Nephron (organoid): ENCODE measurements around the gene BRIX1.

Source experiments
- H3K27ac Mint-ChIP-seq, 3 experiments: 2 replicates each; pipeline ENCODE4 v1.8.0; 2020; ENCODE audit warnings: mixed read lengths in 3 of 3, mild to moderate bottlenecking in 2 of 3, moderate library complexity in 1 of 3
- H3K27me3 Mint-ChIP-seq: 2 replicates; pipeline ENCODE4 v1.8.0; 2021; ENCODE audit warnings: low read depth, mild to moderate bottlenecking, moderate library complexity, mixed read lengths
- H3K36me3 Mint-ChIP-seq: 2 replicates; pipeline ENCODE4 v1.8.0; 2020; ENCODE audit warnings: low read depth, mixed read lengths
- H3K4me1 Mint-ChIP-seq: 2 replicates; pipeline ENCODE4 v1.8.0; 2020; ENCODE audit warnings: mixed read lengths
- H3K4me3 Mint-ChIP-seq, 3 experiments: 2 replicates each; pipeline ENCODE4 v1.8.0; 2020; ENCODE audit warnings: mild to moderate bottlenecking in 3 of 3, mixed read lengths in 3 of 3, moderate library complexity in 2 of 3
- H3K9me3 Mint-ChIP-seq: 2 replicates; pipeline ENCODE4 v1.8.0; 2020; ENCODE audit warnings: mixed read lengths
- TF ChIP-seq, protein P1 (sequence below), 3 experiments: fragments of 200-600 bp; sonication (generic); IDR thresholded peaks; one replicate each; pipeline ENCODE4 v1.5.0; 2021; ENCODE audit warnings: antibody characterized with exemption in 3 of 3; ENCODE audit not compliant: unreplicated experiment in 3 of 3

The BRIX1 gene

DNA sequence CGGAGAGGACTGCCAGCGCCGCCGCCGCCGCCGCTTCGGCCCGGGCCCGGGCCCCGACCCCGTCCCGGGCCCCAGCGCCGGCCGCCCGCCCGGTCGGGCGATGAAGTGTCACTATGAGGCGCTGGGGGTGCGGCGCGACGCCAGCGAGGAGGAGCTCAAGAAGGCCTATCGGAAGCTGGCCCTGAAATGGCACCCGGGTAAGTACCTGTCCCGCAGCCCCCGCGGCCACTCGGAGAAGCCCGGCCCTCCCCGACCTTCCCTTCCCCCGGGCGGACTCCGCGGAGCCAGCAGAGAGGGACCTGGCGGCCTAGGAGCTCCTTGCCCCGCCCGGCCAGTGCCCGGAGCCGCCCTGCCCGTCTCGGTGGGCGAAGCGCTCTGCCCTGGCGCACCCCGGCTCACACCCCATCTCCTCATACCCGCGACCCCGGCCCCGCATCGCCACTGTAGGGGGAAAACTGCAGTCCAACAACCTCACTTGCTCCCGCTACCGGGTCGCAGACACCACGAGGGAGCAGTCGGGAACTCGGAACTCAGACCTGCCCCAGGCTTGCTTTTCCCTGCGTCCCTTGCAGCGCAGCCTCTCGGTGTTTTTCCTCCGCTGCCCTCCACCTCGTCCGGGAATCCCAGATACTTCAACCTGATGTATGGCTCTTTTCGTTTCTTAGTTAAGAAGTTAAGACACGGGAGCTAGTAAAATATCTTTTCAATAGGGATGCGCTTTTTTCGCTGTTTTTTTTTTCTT is 14.4 kb downstream of the BRIX1 start:
- Mint-ChIP-seq H3K27ac (peak overlapping the region; percentile 71 to 97 (median 88)), H3K4me3 (peak overlapping the region; percentile 94 to 98 (median 96)), H3K4me1 (peaks cover 24% of the 10 kb centered on the region), H3K9me3 (no peaks in the 10 kb centered on the region), H3K27me3 (no peaks in the 10 kb centered on the region), H3K36me3 (peaks cover 31% of the 10 kb centered on the region)
- TF ChIP-seq, protein P1, sequence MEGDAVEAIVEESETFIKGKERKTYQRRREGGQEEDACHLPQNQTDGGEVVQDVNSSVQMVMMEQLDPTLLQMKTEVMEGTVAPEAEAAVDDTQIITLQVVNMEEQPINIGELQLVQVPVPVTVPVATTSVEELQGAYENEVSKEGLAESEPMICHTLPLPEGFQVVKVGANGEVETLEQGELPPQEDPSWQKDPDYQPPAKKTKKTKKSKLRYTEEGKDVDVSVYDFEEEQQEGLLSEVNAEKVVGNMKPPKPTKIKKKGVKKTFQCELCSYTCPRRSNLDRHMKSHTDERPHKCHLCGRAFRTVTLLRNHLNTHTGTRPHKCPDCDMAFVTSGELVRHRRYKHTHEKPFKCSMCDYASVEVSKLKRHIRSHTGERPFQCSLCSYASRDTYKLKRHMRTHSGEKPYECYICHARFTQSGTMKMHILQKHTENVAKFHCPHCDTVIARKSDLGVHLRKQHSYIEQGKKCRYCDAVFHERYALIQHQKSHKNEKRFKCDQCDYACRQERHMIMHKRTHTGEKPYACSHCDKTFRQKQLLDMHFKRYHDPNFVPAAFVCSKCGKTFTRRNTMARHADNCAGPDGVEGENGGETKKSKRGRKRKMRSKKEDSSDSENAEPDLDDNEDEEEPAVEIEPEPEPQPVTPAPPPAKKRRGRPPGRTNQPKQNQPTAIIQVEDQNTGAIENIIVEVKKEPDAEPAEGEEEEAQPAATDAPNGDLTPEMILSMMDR (IDR thresholded peaks at IDR 0.05; ENCODE audit: unreplicated experiment in 3 of 3): no peak

DNA sequence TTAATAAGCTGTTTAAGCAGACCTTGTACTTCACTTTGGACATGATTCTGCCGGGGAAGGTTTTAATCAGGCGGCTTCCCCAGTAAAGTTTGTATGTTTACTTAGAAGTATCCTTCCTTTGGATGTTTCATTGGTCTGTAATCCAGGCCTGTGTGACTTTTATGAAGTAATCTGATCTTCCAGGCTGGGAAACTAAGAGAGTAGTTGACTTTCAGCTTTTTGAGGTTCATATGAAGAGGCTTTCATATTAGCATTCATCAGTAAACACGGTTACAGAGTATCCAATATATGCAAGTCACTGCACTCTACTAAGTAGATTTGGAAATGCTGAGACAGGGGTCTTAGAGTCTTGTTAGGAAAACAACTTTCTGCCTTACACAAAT is 14.9 kb downstream of the BRIX1 start:
- Mint-ChIP-seq H3K9me3 (no peaks in the 10 kb centered on the region), H3K27ac (peak overlapping the region; percentile 71 to 97 (median 88)), H3K27me3 (no peaks in the 10 kb centered on the region), H3K4me3 (peak overlapping the region; percentile 94 to 98 (median 96)), H3K36me3 (peaks cover 30% of the 10 kb centered on the region), H3K4me1 (peaks cover 24% of the 10 kb centered on the region)
- TF ChIP-seq, protein P1 (IDR thresholded peaks at IDR 0.05; ENCODE audit: unreplicated experiment in 3 of 3): no peak

DNA sequence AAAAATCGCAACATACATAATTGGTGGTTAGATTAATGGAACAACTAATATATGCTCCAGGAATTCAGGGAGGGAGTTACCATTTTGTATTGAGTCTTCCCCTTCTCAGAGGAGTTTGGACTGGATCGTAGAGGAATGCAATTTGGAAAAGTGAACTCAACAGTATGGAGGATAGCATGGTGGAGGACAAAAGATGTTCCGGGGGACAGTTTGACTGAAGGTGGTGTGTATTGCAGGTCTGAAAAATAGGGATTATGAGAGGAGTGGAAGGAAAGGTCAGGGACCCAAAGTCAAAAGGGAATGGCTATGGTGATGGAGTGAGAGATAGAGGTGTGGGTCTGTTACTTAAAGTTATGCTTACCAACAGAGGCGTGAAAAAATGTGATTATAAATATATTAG is 15.4 kb downstream of the BRIX1 start:
- Mint-ChIP-seq H3K27me3 (no peaks in the 10 kb centered on the region), H3K27ac (peak overlapping the region; percentile 71 to 97 (median 88)), H3K4me1 (peaks cover 24% of the 10 kb centered on the region), H3K36me3 (peaks cover 29% of the 10 kb centered on the region), H3K9me3 (no peaks in the 10 kb centered on the region), H3K4me3 (peak overlapping the region; percentile 94 to 98 (median 96))
- TF ChIP-seq, protein P1 (IDR thresholded peaks at IDR 0.05; ENCODE audit: unreplicated experiment in 3 of 3): no peak

DNA sequence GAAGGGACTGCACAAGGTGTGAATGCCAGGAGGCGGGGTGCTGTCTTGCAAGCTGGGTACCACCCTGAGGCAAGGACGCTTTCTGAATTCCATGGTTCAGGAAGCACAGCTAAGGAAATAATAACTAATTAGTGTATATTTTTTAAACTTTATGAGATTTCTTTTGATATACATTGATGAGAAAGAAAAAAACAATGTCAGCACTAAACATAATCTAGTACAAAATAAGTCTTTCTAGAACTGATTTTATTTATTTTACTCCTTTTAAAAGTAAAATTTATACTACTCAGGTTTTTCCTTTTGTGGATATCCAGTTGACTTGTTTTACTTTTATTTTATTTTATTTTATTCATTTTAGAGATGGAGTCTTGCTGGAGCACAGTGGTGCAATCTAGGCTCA is 17.4 kb downstream of the BRIX1 start:
- TF ChIP-seq, protein P1 (IDR thresholded peaks at IDR 0.05; ENCODE audit: unreplicated experiment in 3 of 3): no peak
- Mint-ChIP-seq H3K36me3 (peaks cover 32% of the 10 kb centered on the region), H3K27ac (no peak overlapping the region), H3K4me1 (peaks cover 24% of the 10 kb centered on the region), H3K27me3 (no peaks in the 10 kb centered on the region), H3K4me3 (no peak overlapping the region), H3K9me3 (no peaks in the 10 kb centered on the region)

DNA sequence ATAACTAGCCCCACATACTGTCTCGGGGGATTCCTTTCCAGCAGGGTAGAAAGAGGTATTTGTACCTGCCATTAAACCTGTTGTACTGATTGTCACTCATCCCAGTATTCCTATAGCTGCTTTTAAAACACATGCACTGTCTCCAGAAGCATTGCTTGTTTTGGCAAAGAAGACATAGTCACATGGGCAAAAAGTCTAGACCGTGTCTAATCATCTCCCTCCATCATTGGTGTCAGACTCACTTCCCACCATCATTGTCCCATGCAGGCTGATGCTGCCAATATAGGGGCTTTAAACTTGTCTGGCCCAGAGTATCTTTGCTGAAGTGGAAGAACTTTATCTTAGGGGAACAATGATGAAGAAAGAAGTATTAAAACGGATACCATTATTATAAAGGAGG is 26.4 kb downstream of the BRIX1 start:
- H3K4me1 Mint-ChIP-seq: no peaks in the 10 kb centered on the region
- H3K27me3 Mint-ChIP-seq: no peaks in the 10 kb centered on the region
- TF ChIP-seq, protein P1 (IDR thresholded peaks at IDR 0.05; ENCODE audit: unreplicated experiment in 3 of 3): no peak
- no peaks in the 10 kb centered on the region for H3K9me3 Mint-ChIP-seq
- no peak overlapping the region for H3K4me3 Mint-ChIP-seq
- no peak overlapping the region for H3K27ac Mint-ChIP-seq
- H3K36me3 Mint-ChIP-seq: peaks cover 63% of the 10 kb centered on the region

DNA sequence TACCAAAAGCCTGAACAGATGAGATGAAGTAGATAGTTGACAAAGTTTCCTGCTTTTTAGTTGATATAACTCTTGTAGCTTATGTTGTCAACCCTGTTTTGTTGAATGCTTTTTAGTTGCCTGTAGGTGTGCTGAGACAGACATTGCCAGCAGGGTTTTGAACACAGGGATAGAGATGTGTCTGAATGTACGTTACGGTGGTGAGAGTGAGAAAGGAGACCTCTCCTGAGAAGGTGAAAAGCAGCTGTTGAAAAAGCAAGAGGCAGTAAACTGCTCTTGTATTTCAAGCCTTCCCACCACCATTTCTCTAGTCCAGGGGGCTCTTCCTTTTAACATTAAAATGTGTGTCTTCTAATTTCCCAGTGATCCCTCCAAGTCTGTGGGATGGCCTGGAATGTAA is 28.5 kb downstream of the BRIX1 start:
- peak overlapping the region in 1 of 3 experiments; percentile 21 for H3K27ac Mint-ChIP-seq
- TF ChIP-seq, protein P1 (IDR thresholded peaks at IDR 0.05; ENCODE audit: unreplicated experiment in 3 of 3): no peak
- no peaks in the 10 kb centered on the region for H3K27me3 Mint-ChIP-seq
- no peaks in the 10 kb centered on the region for H3K4me1 Mint-ChIP-seq
- peaks cover 64% of the 10 kb centered on the region for H3K36me3 Mint-ChIP-seq
- no peak overlapping the region for H3K4me3 Mint-ChIP-seq
- no peaks in the 10 kb centered on the region for H3K9me3 Mint-ChIP-seq
